ENCODE data around the gene WNT6. TPM values are rescaled to one million over a fixed set of nuclear protein-coding genes. Genes with fewer than 3 reads are reported as not detected.

WNT6 gene
- total RNA-seq, 6 experiments from 2014 or later, result 0.25 TPM; not detected in 5

DNA sequence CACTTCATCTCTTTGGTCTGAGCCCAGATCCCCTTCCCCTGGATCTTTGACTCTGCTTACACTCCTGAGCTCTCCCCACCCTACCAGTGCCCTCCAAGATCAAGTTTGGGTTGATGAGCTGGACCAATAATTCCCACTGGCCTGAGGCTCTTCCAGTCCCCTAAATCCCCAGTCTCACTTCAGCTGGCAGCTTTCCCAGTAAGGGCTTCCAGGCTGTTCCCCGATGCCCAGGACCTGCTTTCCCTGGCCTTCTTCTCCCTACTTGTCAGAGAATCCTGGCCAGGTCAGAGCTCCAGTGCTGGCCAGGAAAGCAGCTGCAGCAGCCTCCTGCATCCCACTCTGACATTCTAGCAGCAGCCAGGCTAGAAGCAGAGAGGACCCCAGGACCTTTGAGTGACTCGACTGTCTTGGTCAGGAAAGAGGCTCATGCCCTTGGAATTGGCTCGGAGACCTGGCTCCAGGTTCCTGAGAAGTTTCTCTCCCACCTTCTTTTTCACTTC, 3.5 kb downstream of the WNT6 start:
- intact Hi-C loops (cut with DNase I), result no loop called here
- H3K9me3 ChIP-seq, result no peaks in the 10 kb centered on the region
- no peaks in the 10 kb centered on the region for H3K36me3 ChIP-seq
- H3K4me3 ChIP-seq, result no peak overlapping the region
- H3K27me3 ChIP-seq, result peaks cover 0 to 6% of the 10 kb centered on the region in 2 donors
- H3K27ac ChIP-seq, result no peak overlapping the region
- TF ChIP-seq, protein P1, sequence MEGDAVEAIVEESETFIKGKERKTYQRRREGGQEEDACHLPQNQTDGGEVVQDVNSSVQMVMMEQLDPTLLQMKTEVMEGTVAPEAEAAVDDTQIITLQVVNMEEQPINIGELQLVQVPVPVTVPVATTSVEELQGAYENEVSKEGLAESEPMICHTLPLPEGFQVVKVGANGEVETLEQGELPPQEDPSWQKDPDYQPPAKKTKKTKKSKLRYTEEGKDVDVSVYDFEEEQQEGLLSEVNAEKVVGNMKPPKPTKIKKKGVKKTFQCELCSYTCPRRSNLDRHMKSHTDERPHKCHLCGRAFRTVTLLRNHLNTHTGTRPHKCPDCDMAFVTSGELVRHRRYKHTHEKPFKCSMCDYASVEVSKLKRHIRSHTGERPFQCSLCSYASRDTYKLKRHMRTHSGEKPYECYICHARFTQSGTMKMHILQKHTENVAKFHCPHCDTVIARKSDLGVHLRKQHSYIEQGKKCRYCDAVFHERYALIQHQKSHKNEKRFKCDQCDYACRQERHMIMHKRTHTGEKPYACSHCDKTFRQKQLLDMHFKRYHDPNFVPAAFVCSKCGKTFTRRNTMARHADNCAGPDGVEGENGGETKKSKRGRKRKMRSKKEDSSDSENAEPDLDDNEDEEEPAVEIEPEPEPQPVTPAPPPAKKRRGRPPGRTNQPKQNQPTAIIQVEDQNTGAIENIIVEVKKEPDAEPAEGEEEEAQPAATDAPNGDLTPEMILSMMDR (IDR thresholded peaks at IDR 0.05), result no peak
- no peak for TF ChIP-seq POLR2A (IDR thresholded peaks at IDR 0.05)
- 75% methylated on average over 2 of the region's 3 CpGs for WGBS (ENCODE audit: insufficient coverage, low coverage, low lambda C conversion rate, missing lambda C conversion rate)
- no peak for ATAC-seq
- peaks cover 0 to 8% (median 1%) of the 10 kb centered on the region in 4 donors for H3K4me1 ChIP-seq
- DNase-seq, result no peak

DNA sequence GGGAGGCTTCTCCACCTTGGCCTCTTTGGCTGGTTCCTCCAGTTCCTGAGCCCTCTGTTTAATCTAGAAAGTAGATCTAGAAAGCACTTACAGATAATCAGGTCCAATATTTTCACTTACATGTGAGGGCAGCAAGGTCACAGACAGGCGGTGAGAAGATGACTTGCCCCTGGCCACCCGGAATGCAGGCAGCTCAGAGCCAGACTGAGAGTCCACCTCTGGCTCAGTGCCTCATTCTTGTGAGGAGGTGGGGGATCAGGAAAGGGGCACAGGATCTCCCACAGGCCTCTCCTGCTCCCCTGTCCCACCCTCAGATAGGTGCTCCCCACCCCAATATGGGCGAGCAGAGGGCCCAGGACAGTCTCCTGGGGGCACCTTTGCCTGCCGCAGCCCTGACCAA, 5.8 kb downstream of the WNT6 start:
- no peak for ATAC-seq
- Histone ChIP-seq H3K4me1 (peaks cover 0 to 2% (median 0%) of the 10 kb centered on the region in 4 donors), H3K27me3 (peaks cover 0 to 4% of the 10 kb centered on the region in 2 donors), H3K27ac (no peak overlapping the region), H3K9me3 (no peaks in the 10 kb centered on the region), H3K4me3 (no peak overlapping the region), H3K36me3 (no peaks in the 10 kb centered on the region)
- DNase-seq, result no peak
- 40% methylated on average over 1 of the region's 4 CpGs for WGBS (ENCODE audit: insufficient coverage, low coverage, low lambda C conversion rate, missing lambda C conversion rate)
- TF ChIP-seq POLR2A (IDR thresholded peaks at IDR 0.05), result no peak
- TF ChIP-seq, protein P1 (IDR thresholded peaks at IDR 0.05), result no peak
- intact Hi-C loops (cut with DNase I), result no loop called here

DNA sequence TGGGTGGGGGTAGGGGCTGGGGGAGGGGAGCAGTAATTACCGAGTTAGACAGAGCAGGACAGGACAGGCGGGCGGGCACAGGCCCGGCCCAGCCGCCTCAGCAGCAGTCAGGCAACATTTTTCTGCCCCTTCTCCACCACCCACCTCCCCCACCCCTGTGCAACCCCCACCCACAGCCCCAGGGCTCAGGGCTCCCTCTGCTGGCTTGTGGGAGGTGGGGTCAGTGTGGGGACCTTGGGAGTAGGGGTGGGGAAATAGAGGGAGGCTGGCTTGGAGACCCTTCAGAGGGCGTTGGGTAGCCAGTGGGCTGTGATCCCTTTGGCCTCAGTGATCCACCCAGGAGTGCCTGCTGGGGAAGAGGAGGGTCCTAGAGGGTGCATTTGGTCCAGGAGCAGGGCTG, 6.4 kb downstream of the WNT6 start:
- TF ChIP-seq, protein P1 (IDR thresholded peaks at IDR 0.05), result no peak
- no peak for TF ChIP-seq POLR2A (IDR thresholded peaks at IDR 0.05)
- peaks cover 0 to under 1% (median 0%) of the 10 kb centered on the region in 4 donors for H3K4me1 ChIP-seq
- no peaks in the 10 kb centered on the region for H3K36me3 ChIP-seq
- no peaks in the 10 kb centered on the region for H3K9me3 ChIP-seq
- H3K27me3 ChIP-seq, result peaks cover 0 to 3% of the 10 kb centered on the region in 2 donors
- ATAC-seq (no peak), DNase-seq (no peak)
- H3K4me3 ChIP-seq, result no peak overlapping the region
- intact Hi-C loops (cut with DNase I), result no loop called here
- 46% methylated on average over 3 of the region's 6 CpGs for WGBS (ENCODE audit: insufficient coverage, low coverage, low lambda C conversion rate, missing lambda C conversion rate)
- no peak overlapping the region for H3K27ac ChIP-seq

DNA sequence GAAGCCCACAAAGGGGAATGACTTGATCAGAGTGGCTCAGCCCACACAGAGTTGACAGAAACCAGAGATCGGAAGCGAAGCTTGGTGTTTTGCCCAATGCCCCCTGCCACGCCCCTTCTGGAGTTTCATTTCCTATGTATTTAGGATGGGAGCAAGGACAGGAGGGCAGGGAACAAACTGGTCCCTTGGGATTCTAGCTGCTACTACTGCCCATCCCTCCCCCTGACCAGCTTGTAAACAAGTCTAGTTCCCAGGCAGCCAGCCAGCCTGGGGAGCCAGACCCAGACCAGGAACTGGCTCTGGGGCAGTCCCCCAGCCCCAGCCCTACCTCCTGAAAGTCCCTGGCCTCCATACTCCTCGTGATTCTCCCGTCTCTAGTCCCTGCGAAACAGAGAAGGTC, 8.3 kb downstream of the WNT6 start:
- intact Hi-C loops (cut with DNase I), result no loop called here
- Histone ChIP-seq H3K9me3 (no peaks in the 10 kb centered on the region), H3K36me3 (no peaks in the 10 kb centered on the region), H3K27ac (no peak overlapping the region), H3K4me1 (peaks cover 0 to 7% (median 0%) of the 10 kb centered on the region in 4 donors), H3K4me3 (no peak overlapping the region), H3K27me3 (peaks cover 0 to 18% of the 10 kb centered on the region in 2 donors)
- DNase-seq, result no peak
- peak in 1 of 4 donors; percentile 15 for ATAC-seq
- TF ChIP-seq POLR2A (IDR thresholded peaks at IDR 0.05), result no peak
- 29% methylated on average over 6 of the region's 6 CpGs for WGBS (ENCODE audit: insufficient coverage, low coverage, low lambda C conversion rate, missing lambda C conversion rate)

DNA sequence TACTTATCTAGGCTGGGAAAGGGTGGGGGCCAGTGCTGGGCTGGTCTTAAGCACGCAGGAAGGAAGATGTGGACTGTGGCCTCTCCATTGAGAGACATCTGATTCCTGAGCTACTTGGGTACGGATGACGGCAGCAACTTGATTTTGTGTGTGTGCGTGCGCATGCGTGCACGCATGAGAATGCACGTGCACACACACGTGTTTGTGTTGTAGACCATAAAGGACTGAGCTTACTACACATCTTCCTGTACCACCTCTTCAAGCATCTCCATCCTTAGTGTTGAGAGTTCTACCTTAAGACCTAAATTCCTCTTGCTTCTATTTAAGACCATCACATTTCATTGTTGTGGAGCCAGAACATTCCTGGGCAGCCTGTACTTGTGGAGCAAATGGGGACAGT, 9.5 kb downstream of the WNT6 start:
- Histone ChIP-seq H3K27ac (no peak overlapping the region), H3K27me3 (peaks cover 0 to 18% of the 10 kb centered on the region in 2 donors), H3K4me1 (peaks cover 0 to 7% (median 0%) of the 10 kb centered on the region in 4 donors), H3K9me3 (no peaks in the 10 kb centered on the region), H3K36me3 (no peaks in the 10 kb centered on the region), H3K4me3 (no peak overlapping the region)
- TF ChIP-seq, protein P1 (IDR thresholded peaks at IDR 0.05), result no peak
- no peak for TF ChIP-seq POLR2A (IDR thresholded peaks at IDR 0.05)
- ATAC-seq (no peak), DNase-seq (no peak)
- intact Hi-C loops (cut with DNase I), result no loop called here
- no CpG with 5 or more reads among the region's 9 CpGs for WGBS (ENCODE audit: insufficient coverage, low coverage, low lambda C conversion rate, missing lambda C conversion rate)
